ENCODE measurements around the gene GADD45G. TPM values are rescaled to one million over a fixed set of nuclear protein-coding genes. Genes with fewer than 3 reads are reported as not detected.

Gene GADD45G
- polyA plus RNA-seq, 1 donor from 2014 or later, result 161 TPM

GRCh38 chr9:89558948-89559347, 45.9 kb upstream of the GADD45G start:
- Histone ChIP-seq H3K4me3 (ENCODE audit: low read length) (no peak overlapping the region), H3K27me3 (ENCODE audit: insufficient read depth, low read depth, low read length) (no peaks in the 10 kb centered on the region), H3K9ac (ENCODE audit: low read length) (no peak overlapping the region), H3K27ac (ENCODE audit: low read length) (no peak overlapping the region), H4K20me1 (ENCODE audit: insufficient read depth) (no peaks in the 10 kb centered on the region), H3K79me2 (replicated peaks; ENCODE audit: insufficient read depth, low read length) (no peaks in the 10 kb centered on the region), H2AFZ (ENCODE audit: low read depth, low read length) (no peak overlapping the region), H3K9me2 (ENCODE audit: insufficient read depth, low read length) (no peaks in the 10 kb centered on the region), H3F3A (ENCODE audit: insufficient read depth, low read length, poor library complexity, severe bottlenecking) (no peaks in the 10 kb centered on the region), H3K9me3 (ENCODE audit: low read length) (no peaks in the 10 kb centered on the region), H3K36me3 (ENCODE audit: insufficient read depth, low read length) (no peaks in the 10 kb centered on the region), H3K4me2 (ENCODE audit: low read length) (no peak overlapping the region)
- TF ChIP-seq SMC3 (conservative IDR thresholded peaks at IDR 0.05; ENCODE audit: poor library complexity), result no peak
- no peak for TF ChIP-seq EP300 (conservative IDR thresholded peaks at IDR 0.05; ENCODE audit: poor library complexity, severe bottlenecking)
- TF ChIP-seq TAF1 (IDR thresholded peaks at IDR 0.05; ENCODE audit: low read depth), result no peak
- no peak for TF ChIP-seq MXI1 (conservative IDR thresholded peaks at IDR 0.05; ENCODE audit: poor library complexity, severe bottlenecking)
- no peak for TF ChIP-seq EZH2 (IDR thresholded peaks at IDR 0.05; ENCODE audit: borderline replicate concordance, insufficient read depth, low read length, poor library complexity, severe bottlenecking)
- TF ChIP-seq, protein P1, sequence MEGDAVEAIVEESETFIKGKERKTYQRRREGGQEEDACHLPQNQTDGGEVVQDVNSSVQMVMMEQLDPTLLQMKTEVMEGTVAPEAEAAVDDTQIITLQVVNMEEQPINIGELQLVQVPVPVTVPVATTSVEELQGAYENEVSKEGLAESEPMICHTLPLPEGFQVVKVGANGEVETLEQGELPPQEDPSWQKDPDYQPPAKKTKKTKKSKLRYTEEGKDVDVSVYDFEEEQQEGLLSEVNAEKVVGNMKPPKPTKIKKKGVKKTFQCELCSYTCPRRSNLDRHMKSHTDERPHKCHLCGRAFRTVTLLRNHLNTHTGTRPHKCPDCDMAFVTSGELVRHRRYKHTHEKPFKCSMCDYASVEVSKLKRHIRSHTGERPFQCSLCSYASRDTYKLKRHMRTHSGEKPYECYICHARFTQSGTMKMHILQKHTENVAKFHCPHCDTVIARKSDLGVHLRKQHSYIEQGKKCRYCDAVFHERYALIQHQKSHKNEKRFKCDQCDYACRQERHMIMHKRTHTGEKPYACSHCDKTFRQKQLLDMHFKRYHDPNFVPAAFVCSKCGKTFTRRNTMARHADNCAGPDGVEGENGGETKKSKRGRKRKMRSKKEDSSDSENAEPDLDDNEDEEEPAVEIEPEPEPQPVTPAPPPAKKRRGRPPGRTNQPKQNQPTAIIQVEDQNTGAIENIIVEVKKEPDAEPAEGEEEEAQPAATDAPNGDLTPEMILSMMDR (IDR thresholded peaks at IDR 0.05; ENCODE audit: poor library complexity, severe bottlenecking), result no peak
- no peak for TF ChIP-seq RAD21 (conservative IDR thresholded peaks at IDR 0.05)
- no peak for TF ChIP-seq POLR2AphosphoS5 (IDR thresholded peaks at IDR 0.05)
- TF ChIP-seq, protein P2, sequence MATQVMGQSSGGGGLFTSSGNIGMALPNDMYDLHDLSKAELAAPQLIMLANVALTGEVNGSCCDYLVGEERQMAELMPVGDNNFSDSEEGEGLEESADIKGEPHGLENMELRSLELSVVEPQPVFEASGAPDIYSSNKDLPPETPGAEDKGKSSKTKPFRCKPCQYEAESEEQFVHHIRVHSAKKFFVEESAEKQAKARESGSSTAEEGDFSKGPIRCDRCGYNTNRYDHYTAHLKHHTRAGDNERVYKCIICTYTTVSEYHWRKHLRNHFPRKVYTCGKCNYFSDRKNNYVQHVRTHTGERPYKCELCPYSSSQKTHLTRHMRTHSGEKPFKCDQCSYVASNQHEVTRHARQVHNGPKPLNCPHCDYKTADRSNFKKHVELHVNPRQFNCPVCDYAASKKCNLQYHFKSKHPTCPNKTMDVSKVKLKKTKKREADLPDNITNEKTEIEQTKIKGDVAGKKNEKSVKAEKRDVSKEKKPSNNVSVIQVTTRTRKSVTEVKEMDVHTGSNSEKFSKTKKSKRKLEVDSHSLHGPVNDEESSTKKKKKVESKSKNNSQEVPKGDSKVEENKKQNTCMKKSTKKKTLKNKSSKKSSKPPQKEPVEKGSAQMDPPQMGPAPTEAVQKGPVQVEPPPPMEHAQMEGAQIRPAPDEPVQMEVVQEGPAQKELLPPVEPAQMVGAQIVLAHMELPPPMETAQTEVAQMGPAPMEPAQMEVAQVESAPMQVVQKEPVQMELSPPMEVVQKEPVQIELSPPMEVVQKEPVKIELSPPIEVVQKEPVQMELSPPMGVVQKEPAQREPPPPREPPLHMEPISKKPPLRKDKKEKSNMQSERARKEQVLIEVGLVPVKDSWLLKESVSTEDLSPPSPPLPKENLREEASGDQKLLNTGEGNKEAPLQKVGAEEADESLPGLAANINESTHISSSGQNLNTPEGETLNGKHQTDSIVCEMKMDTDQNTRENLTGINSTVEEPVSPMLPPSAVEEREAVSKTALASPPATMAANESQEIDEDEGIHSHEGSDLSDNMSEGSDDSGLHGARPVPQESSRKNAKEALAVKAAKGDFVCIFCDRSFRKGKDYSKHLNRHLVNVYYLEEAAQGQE (IDR thresholded peaks at IDR 0.05; ENCODE audit: borderline replicate concordance), result no peak

GRCh38 chr9:89562186-89562814, 42.5 kb upstream of the GADD45G start:
- no peaks in the 10 kb centered on the region for H4K20me1 ChIP-seq (ENCODE audit: insufficient read depth)
- H3K27me3 ChIP-seq (ENCODE audit: insufficient read depth, low read depth, low read length), result no peaks in the 10 kb centered on the region
- no peaks in the 10 kb centered on the region for H3K9me3 ChIP-seq (ENCODE audit: low read length)
- H3K9ac ChIP-seq (ENCODE audit: low read length), result no peak overlapping the region
- no peak overlapping the region for H3K4me2 ChIP-seq (ENCODE audit: low read length)
- H3K79me2 ChIP-seq (replicated peaks; ENCODE audit: insufficient read depth, low read length), result no peaks in the 10 kb centered on the region
- no peaks in the 10 kb centered on the region for H3F3A ChIP-seq (ENCODE audit: insufficient read depth, low read length, poor library complexity, severe bottlenecking)
- TF ChIP-seq, protein P2 (IDR thresholded peaks at IDR 0.05; ENCODE audit: borderline replicate concordance), result no peak
- TF ChIP-seq MXI1 (conservative IDR thresholded peaks at IDR 0.05; ENCODE audit: poor library complexity, severe bottlenecking) (no peak), TAF1 (IDR thresholded peaks at IDR 0.05; ENCODE audit: low read depth) (no peak), POLR2AphosphoS5 (IDR thresholded peaks at IDR 0.05) (no peak), RAD21 (conservative IDR thresholded peaks at IDR 0.05) (no peak), EZH2 (IDR thresholded peaks at IDR 0.05; ENCODE audit: borderline replicate concordance, insufficient read depth, low read length, poor library complexity, severe bottlenecking) (no peak), EP300 (conservative IDR thresholded peaks at IDR 0.05; ENCODE audit: poor library complexity, severe bottlenecking) (no peak), SMC3 (conservative IDR thresholded peaks at IDR 0.05; ENCODE audit: poor library complexity) (no peak)
- TF ChIP-seq, protein P1 (IDR thresholded peaks at IDR 0.05; ENCODE audit: poor library complexity, severe bottlenecking), result no peak
- no peak overlapping the region for H3K4me3 ChIP-seq (ENCODE audit: low read length)
- H2AFZ ChIP-seq (ENCODE audit: low read depth, low read length), result no peak overlapping the region
- no peaks in the 10 kb centered on the region for H3K36me3 ChIP-seq (ENCODE audit: insufficient read depth, low read length)
- no peaks in the 10 kb centered on the region for H3K9me2 ChIP-seq (ENCODE audit: insufficient read depth, low read length)
- H3K27ac ChIP-seq (ENCODE audit: low read length), result no peak overlapping the region
